ENCODE results near the gene IRF6. TPM values are rescaled to one million over a fixed set of nuclear protein-coding genes. Genes with fewer than 3 reads are reported as not detected.

Gene IRF6
- total RNA-seq, 1 donor from 2014 or later, result 0.42 TPM

GRCh38 chr1:209747580-209748262 lies 58.2 kb downstream of the IRF6 start:
- Mint-ChIP-seq H3K9me3 (no peaks in the 10 kb centered on the region), H3K27me3 (no peaks in the 10 kb centered on the region), H3K36me3 (ENCODE audit: low read depth) (no peaks in the 10 kb centered on the region), H3K27ac (peak overlapping the region; percentile 87), H3K4me3 (peak overlapping the region; percentile 82), H3K4me1 (peaks cover 43% of the 10 kb centered on the region)
- ChIA-PET CTCF (interaction anchor here (0.6 to 11.3 kb wide), 9 partner anchors 9 to 76 kb away, joined by 3 to 88 read pairs (median 7); partner anchors contain the start of gene TRAF3IP3), POLR2A (interaction anchor here (0.5 to 2.6 kb wide), 9 partner anchors 9 to 80 kb away, joined by 3 to 16 read pairs (median 4); partner anchors contain the start of genes C1orf74, IRF6, TRAF3IP3 and UTP25)
- intact Hi-C loops (cut with micrococcal nuclease), result loop anchor here (1.0 to 5.0 kb wide), 10 partner anchors 9 to 545 kb away; partner anchors contain the start of genes C1orf74, TRAF3IP3 and UTP25
- peak; percentile 83 for DNase-seq
- TF ChIP-seq CTCF (IDR thresholded peaks at IDR 0.05), result peak; percentile 91
- peak; percentile 96 for ATAC-seq (ENCODE audit: low read depth)

GRCh38 chr1:209746451-209747165 lies 59.3 kb downstream of the IRF6 start:
- H3K27ac Mint-ChIP-seq, result no peak overlapping the region
- no peak for ATAC-seq (ENCODE audit: low read depth)
- no peaks in the 10 kb centered on the region for H3K27me3 Mint-ChIP-seq
- H3K9me3 Mint-ChIP-seq, result no peaks in the 10 kb centered on the region
- POLR2A ChIA-PET, result interaction anchor here (1.1 kb wide), 1 partner anchor 10 kb away, joined by 5 read pairs; the partner anchor contains the start of gene TRAF3IP3
- CTCF ChIA-PET, result interaction anchor here (1.5 to 1.6 kb wide), 2 partner anchors 10 to 180 kb away, joined by 4 to 5 read pairs; partner anchors contain the start of gene TRAF3IP3
- no peaks in the 10 kb centered on the region for H3K36me3 Mint-ChIP-seq (ENCODE audit: low read depth)
- no peak for DNase-seq
- H3K4me3 Mint-ChIP-seq, result no peak overlapping the region
- TF ChIP-seq CTCF (IDR thresholded peaks at IDR 0.05), result no peak
- intact Hi-C loops (cut with micrococcal nuclease), result loop anchor here (1.0 to 5.0 kb wide), 9 partner anchors 10 to 544 kb away; partner anchors contain the start of genes C1orf74 and TRAF3IP3
- H3K4me1 Mint-ChIP-seq, result peaks cover 33% of the 10 kb centered on the region

- ChIA-PET POLR2A (no interaction called here), CTCF (no interaction called here)
- Mint-ChIP-seq H3K27me3 (no peaks in the 10 kb centered on the region), H3K4me3 (no peak overlapping the region), H3K9me3 (no peaks in the 10 kb centered on the region), H3K27ac (no peak overlapping the region), H3K36me3 (ENCODE audit: low read depth) (no peaks in the 10 kb centered on the region), H3K4me1 (peaks cover 12% of the 10 kb centered on the region)
- DNase-seq, result no peak
- no peak for TF ChIP-seq CTCF (IDR thresholded peaks at IDR 0.05)
- intact Hi-C loops (cut with micrococcal nuclease), result no loop called here
- no peak for ATAC-seq (ENCODE audit: low read depth)
These were observed 62.8 kb downstream of the IRF6 start for GRCh38 chr1:209743145-209743482.

DNA sequence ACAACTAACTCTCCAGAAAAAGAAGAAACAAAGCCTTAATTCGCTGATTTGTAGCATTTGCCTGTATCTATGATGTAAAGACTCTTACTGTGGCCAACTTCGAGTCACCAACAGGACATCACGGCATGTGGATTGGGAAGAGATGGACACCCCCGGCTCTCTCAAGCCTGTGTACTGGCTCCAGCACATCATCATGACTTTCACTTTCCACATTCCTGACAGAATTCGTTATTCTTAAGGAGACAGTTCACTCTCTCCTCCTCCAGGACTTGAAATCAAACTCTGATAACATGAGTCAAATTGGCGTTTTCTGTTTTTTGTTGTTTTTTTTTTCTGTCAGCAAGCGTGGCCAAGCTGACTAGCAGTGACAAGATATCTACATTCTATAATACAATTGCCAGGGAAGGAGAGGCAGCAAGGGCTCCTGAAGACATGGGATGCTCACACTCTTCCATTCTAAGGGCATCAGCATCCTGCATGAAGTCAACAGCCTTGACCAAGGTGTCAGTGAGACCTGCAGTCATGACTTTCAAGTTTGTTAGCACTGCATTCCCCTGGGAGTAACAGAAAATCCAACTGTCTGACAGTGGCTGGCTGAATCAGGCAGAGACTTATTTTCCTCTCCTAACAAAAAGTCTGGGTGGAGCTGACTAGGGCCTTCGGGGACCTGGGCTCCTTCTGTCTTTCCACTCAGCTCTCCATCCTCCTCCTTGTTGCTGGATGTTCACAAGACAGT lies 63.4 kb downstream of the IRF6 start:
- TF ChIP-seq CTCF (IDR thresholded peaks at IDR 0.05), result no peak
- ChIA-PET POLR2A (no interaction called here), CTCF (no interaction called here)
- Mint-ChIP-seq H3K9me3 (no peaks in the 10 kb centered on the region), H3K27me3 (no peaks in the 10 kb centered on the region), H3K4me3 (no peak overlapping the region), H3K36me3 (ENCODE audit: low read depth) (no peaks in the 10 kb centered on the region), H3K27ac (no peak overlapping the region), H3K4me1 (peaks cover 7% of the 10 kb centered on the region)
- intact Hi-C loops (cut with micrococcal nuclease), result no loop called here
- DNase-seq (no peak), ATAC-seq (ENCODE audit: low read depth) (no peak)
